OCI-LY1 (cell line): ENCODE data around the gene RABGAP1.

Experiments
- H2AFZ ChIP-seq: fragments of 200-600 bp; sonication (generic), shearing (Covaris generic); 2 replicates; pipeline ENCODE4 v1.6.0; 2014; ENCODE audit warnings: antibody characterized with exemption, mild to moderate bottlenecking, low read length
- H3F3A ChIP-seq: fragments of 200-600 bp; sonication (generic), shearing (Covaris generic); 2 replicates; pipeline ENCODE4 v1.6.0; 2014; ENCODE audit warnings: mild to moderate bottlenecking, antibody characterized with exemption, low read length, moderate library complexity; ENCODE audit not compliant: insufficient read depth
- H3K27ac ChIP-seq: fragments of 200-600 bp; sonication (generic); 2 replicates; pipeline ENCODE4 v1.5.1; 2014; ENCODE audit warnings: low read length, mixed run types, mild to moderate bottlenecking, low read depth; ENCODE audit not compliant: poor library complexity, severe bottlenecking
- H3K27me3 ChIP-seq: fragments of 200-600 bp; sonication (generic); 2 replicates; pipeline ENCODE4 v1.6.0; 2014; ENCODE audit warnings: antibody characterized with exemption, mild to moderate bottlenecking, low read length, moderate library complexity; ENCODE audit not compliant: insufficient read depth
- H3K36me3 ChIP-seq: fragments of 200-600 bp; sonication (generic); 2 replicates; pipeline ENCODE4 v1.6.1; 2014; ENCODE audit warnings: mild to moderate bottlenecking, antibody characterized with exemption, low read length, moderate library complexity, mixed read lengths; ENCODE audit not compliant: insufficient read depth
- H3K4me1 ChIP-seq: fragments of 200-600 bp; sonication (generic); 2 replicates; pipeline ENCODE4 v1.5.1; 2014; ENCODE audit warnings: mild to moderate bottlenecking, low read length, moderate library complexity; ENCODE audit not compliant: insufficient read depth, severe bottlenecking
- H3K4me2 ChIP-seq: fragments of 200-600 bp; sonication (generic), shearing (Covaris generic); 2 replicates; pipeline ENCODE4 v1.6.1; 2014; ENCODE audit warnings: low read length
- H3K4me3 ChIP-seq: fragments of 200-600 bp; sonication (generic); 2 replicates; pipeline ENCODE4 v1.5.1; 2014; ENCODE audit warnings: low read length, low read depth, mild to moderate bottlenecking, mixed read lengths; ENCODE audit not compliant: poor library complexity, severe bottlenecking
- H3K79me2 ChIP-seq: fragments of 200-600 bp; shearing (Covaris generic); 2 replicates; pipeline ENCODE4 v1.6.1; 2016; ENCODE audit warnings: mixed run types, low read length, mixed read lengths; ENCODE audit not compliant: insufficient read depth
- H3K9ac ChIP-seq: fragments of 200-600 bp; sonication (generic), shearing (Covaris generic); 2 replicates; pipeline ENCODE4 v1.6.1; 2014; ENCODE audit warnings: mild to moderate bottlenecking, low read length, mixed read lengths
- H3K9me2 ChIP-seq: fragments of 200-600 bp; sonication (generic), shearing (Covaris generic); 2 replicates; pipeline ENCODE4 v1.6.1; 2014; ENCODE audit warnings: low read depth, mild to moderate bottlenecking, low read length, mixed read lengths
- H3K9me3 ChIP-seq: fragments of 200-600 bp; shearing (Covaris generic); 2 replicates; pipeline ENCODE4 v1.6.1; 2014; ENCODE audit warnings: low read length, mixed read lengths
- H4K20me1 ChIP-seq: fragments of 200-600 bp; sonication (generic), shearing (Covaris generic); 2 replicates; pipeline ENCODE4 v1.6.0; 2016; ENCODE audit warnings: mild to moderate bottlenecking, low read length; ENCODE audit not compliant: insufficient read depth
- EZH2 ChIP-seq: fragments of 200-600 bp; sonication (generic), shearing (Covaris generic); IDR thresholded peaks from 2 replicates; pipeline ENCODE4 v1.8.0; 2017; ENCODE audit warnings: borderline replicate concordance, mixed run types, mild to moderate bottlenecking, antibody characterized with exemption, low read length, moderate library complexity, mixed read lengths
- TF ChIP-seq, protein P1 (sequence below): fragments of 200-600 bp; sonication (generic), shearing (Covaris generic); IDR thresholded peaks from 2 replicates; pipeline ENCODE4 v1.5.1; 2017; ENCODE audit warnings: mild to moderate bottlenecking, antibody characterized with exemption, low read length, moderate library complexity, mixed read lengths

The RABGAP1 gene

DNA sequence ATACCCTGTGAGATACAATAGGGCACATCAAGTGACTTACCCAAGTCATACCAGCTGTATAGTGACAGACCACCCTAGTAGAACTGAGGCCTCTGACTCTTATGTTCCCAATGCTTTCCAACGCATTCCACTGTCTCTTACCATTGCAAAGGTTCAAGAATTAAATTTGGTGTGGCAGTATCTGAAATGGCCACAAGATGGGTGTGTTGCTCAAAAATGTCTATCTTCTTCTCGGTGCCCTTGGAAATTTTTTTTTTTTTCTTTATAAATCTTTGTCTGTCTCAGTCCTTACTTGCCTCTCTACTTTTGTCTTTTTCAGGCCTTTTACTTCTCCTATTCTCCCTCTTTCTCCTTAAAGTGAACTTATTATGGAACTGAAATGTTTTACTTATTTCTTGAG lies 141.0 kb downstream of the RABGAP1 start:
- Histone ChIP-seq H3K9ac (no peak overlapping the region), H2AFZ (no peak overlapping the region), H4K20me1 (no peaks in the 10 kb centered on the region), H3K4me3 (no peak overlapping the region), H3K79me2 (no peaks in the 10 kb centered on the region), H3K9me3 (no peaks in the 10 kb centered on the region), H3K27me3 (no peaks in the 10 kb centered on the region), H3F3A (no peaks in the 10 kb centered on the region), H3K36me3 (peaks cover 29% of the 10 kb centered on the region; the same call in 1 of the 2 replicates), H3K27ac (no peak overlapping the region), H3K4me1 (peaks cover 14% of the 10 kb centered on the region), H3K9me2 (no peaks in the 10 kb centered on the region), H3K4me2 (no peak overlapping the region)
- no peak for TF ChIP-seq EZH2
- TF ChIP-seq, protein P1, sequence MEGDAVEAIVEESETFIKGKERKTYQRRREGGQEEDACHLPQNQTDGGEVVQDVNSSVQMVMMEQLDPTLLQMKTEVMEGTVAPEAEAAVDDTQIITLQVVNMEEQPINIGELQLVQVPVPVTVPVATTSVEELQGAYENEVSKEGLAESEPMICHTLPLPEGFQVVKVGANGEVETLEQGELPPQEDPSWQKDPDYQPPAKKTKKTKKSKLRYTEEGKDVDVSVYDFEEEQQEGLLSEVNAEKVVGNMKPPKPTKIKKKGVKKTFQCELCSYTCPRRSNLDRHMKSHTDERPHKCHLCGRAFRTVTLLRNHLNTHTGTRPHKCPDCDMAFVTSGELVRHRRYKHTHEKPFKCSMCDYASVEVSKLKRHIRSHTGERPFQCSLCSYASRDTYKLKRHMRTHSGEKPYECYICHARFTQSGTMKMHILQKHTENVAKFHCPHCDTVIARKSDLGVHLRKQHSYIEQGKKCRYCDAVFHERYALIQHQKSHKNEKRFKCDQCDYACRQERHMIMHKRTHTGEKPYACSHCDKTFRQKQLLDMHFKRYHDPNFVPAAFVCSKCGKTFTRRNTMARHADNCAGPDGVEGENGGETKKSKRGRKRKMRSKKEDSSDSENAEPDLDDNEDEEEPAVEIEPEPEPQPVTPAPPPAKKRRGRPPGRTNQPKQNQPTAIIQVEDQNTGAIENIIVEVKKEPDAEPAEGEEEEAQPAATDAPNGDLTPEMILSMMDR: peak; percentile 80

GRCh38 chr9:123083680-123084079 lies 142.9 kb downstream of the RABGAP1 start:
- Histone ChIP-seq H3K9ac (no peak overlapping the region), H3K27ac (no peak overlapping the region), H3K36me3 (peaks cover 24% of the 10 kb centered on the region; the same call in 1 of the 2 replicates), H3K4me1 (peaks cover 18% of the 10 kb centered on the region), H3K4me3 (no peak overlapping the region), H3K79me2 (no peaks in the 10 kb centered on the region), H3K9me2 (no peaks in the 10 kb centered on the region), H3K27me3 (no peaks in the 10 kb centered on the region), H3F3A (no peaks in the 10 kb centered on the region), H4K20me1 (no peaks in the 10 kb centered on the region), H3K9me3 (no peaks in the 10 kb centered on the region), H2AFZ (no peak overlapping the region), H3K4me2 (no peak overlapping the region)
- TF ChIP-seq EZH2: no peak
- TF ChIP-seq, protein P1: no peak

GRCh38 chr9:123084256-123084655 lies 143.4 kb downstream of the RABGAP1 start:
- H3K4me2 ChIP-seq: no peak overlapping the region
- H3K9me3 ChIP-seq: no peaks in the 10 kb centered on the region
- peak overlapping the region; percentile 44 for H3K27ac ChIP-seq
- TF ChIP-seq EZH2: no peak
- TF ChIP-seq, protein P1: no peak
- no peak overlapping the region for H3K4me3 ChIP-seq
- H3K9me2 ChIP-seq: no peaks in the 10 kb centered on the region
- H3K79me2 ChIP-seq: no peaks in the 10 kb centered on the region
- H3K9ac ChIP-seq: no peak overlapping the region
- peaks cover 20% of the 10 kb centered on the region; the same call in 1 of the 2 replicates for H3K36me3 ChIP-seq
- no peaks in the 10 kb centered on the region for H4K20me1 ChIP-seq
- H2AFZ ChIP-seq: no peak overlapping the region
- H3K27me3 ChIP-seq: no peaks in the 10 kb centered on the region
- H3K4me1 ChIP-seq: peaks cover 24% of the 10 kb centered on the region
- no peaks in the 10 kb centered on the region for H3F3A ChIP-seq
